HG02759 (cell line): ENCODE data around the gene RRAGC.
A peak's percentile ranks its signal among the peaks of the same experiment; 100 is the strongest.
"Not testable (repeated sequence)": the region's sequence is repeated elsewhere in the genome, so short reads cannot be mapped to it uniquely, and the experiment has no call there.

ENCODE experiments used
- ATAC-seq: cut with Tn5 transposase; IDR thresholded peaks from one replicate; pipeline ENCODE4 v1.9.1; 2021; ENCODE audit warnings: mild to moderate bottlenecking, moderate library complexity; ENCODE audit not compliant: unreplicated experiment

Gene RRAGC

DNA sequence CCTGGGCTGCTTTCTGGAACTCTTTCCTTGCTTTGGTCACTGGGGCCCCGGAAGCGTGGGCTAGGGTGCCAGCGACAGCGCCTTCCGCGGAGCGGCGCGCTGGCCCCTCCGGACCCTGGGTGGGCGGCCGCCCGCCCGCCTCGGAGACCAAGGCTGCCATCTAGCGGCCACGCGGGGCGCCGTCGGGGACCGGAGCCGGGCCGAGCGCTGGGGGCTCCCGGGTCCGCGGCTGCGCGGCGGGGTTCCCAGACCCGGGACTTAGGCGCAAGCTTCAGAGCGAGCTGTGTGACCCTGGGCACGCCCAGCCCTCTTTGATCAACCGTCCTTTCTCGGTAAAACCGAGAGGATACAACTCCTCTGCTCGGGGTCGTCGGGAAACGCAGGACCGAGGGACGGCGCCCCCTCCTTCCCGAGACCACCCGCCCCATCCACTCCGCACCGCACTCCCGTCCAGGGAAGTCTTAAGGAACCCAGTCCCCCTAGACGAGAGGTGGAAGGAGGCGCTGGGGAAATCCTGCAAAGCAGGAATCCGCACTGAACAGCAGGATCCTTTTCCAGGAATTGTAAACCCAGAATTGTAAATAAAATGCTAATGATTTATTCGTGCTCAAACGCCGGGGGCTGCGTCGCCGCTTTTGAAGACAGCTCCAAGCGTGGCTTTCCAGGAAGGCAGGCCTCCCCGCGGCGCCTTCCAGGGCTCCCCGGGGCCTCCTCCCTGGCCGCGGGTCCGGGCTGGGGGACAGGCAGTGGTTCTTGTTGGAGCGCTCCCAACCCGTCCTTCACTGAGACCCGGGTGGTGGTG, 41.2 kb downstream of the RRAGC start:
- no peak for ATAC-seq

DNA sequence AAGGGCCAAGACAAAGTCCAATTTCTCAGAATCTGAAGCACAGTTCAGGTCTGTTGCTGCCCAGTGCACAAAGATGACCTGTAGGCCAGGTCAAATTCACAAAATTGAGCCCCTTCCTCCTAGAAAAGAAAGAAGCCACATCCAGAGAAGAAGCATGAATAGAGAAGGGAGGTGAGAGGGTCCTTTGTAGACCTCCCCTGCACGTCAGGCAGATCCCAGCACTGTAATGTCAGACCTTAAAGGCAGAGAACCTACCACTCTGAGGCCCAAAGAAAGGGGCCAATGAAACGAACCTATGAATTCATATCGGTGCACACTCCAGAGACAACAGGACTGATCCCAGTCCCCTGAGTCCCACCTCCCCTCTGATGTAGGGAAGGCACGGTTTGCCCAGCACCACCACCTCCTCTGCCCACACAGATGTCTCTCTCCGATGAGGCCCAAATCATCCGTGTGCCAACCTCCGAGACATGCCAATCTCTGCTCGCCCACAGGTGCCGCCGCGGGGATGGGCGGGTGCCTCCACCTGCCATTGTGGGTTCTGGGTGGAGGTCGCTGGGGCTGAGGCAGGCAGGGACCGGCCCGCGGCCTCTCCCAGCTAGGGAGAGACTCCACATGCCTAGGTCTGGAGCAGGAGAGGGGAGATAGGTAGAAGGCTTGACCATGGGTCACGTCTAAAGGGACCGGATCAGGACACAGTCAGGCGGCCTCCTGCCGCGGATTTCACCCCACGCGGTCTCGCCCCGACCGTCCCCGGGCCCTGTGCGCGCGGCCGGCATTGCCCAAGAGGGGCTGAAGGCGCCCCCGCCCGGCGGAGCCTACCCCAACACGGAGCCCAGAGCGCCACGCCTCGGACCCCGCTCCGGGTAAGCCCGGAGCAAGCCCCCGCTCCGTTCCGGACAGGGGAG, 42.1 kb downstream of the RRAGC start:
- ATAC-seq, result no peak

DNA sequence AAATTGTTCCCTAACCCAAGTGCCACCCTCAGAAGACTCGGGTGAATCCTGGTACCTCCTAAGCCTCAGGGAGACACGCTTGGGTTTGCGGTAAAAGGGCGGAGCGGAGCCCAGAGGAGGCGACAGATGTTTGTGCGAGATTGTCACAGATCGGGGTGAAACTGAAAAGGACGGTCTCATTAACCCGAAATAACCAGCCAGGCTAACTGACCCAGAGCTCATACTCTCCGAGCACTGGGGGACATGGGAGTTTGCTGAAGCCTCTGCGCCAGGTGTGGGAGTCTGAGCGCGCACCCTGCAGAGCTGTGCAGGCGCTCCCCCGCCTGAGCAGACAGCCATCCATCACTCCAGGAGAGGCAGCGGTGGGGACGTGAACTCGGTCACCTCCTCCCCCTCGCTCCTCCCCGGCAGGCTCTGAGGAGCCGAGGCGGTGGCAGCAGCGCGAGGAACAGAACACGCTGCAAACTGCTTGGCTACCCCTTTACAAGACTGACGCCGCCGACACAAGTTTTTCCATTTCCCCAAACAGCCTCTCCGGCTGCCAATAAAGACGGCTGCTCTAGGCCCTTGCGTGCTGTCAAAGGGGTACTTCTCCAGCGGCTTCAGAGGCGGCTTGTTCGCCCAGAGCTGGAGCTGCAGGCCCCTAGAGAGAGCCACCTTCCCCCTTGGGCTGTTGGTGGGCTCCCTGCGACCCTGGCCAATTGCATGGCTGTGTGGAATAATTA, 43.5 kb downstream of the RRAGC start:
- peak; percentile 81 for ATAC-seq

DNA sequence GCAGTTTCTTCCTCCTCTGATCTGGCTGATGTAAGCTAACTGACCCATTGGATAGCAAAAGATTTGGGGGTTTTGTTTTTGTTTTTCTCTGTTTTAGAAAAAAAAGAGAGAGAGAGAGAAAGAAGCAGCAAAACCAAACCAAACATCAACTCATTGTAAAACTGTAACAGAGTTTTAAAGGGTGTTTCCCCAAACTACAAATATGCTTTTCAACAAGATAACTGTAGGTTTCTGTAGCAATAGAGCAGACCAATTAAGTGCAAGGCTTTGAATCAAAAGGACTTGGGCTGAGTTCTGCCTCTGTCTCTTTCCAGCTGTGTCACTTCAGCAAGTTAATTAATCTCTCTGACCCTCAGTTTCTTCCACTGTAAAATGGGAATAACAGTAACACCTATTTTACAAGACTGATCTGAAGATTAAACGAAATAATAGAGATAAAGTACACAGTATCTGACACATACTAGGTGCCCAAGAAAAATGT, 44.5 kb downstream of the RRAGC start:
- no peak for ATAC-seq

DNA sequence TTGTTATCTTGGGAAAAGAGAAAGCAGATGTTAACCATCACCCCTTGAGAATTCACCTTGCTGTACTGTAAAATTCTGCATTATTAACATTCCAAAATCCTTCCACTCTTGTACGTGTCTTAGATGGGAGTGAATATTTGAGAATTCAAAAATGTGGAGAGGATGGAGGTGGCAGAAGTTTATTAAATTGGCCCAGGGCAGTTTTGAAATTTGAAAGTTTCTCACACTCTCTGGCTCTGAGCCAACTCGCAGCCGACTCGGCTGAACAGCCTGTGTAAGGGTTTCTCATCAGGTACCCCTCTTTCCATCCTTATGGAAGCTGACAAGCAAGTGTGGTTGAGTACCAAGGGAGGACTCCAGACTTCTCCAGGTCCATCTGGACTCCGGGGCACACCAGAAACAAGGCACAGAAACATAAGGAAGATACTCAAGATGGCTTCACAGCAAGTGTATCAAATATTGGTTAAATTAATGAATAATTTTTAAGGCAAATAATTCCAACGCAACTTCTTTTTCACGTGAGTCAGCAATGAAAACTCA, 45.1 kb downstream of the RRAGC start:
- ATAC-seq, result no peak

DNA sequence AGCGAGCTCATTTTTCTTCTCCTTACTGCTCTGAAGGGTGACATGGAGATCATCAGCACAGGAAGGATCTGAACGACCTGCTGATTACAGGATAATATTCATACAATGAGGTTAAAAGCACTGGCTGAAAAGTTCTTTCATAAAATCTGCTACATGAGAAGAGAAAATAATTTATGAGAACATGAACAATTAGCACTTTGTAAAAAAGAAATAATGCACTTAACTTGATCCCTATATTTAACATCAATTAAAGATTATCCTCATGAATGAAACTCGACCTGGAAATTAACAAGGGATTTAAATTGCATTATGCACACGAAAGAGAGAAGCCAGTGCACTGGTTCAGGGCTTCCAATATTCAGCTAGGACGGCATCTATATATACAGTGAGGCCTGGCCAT, 46.6 kb downstream of the RRAGC start:
- no peak for ATAC-seq

DNA sequence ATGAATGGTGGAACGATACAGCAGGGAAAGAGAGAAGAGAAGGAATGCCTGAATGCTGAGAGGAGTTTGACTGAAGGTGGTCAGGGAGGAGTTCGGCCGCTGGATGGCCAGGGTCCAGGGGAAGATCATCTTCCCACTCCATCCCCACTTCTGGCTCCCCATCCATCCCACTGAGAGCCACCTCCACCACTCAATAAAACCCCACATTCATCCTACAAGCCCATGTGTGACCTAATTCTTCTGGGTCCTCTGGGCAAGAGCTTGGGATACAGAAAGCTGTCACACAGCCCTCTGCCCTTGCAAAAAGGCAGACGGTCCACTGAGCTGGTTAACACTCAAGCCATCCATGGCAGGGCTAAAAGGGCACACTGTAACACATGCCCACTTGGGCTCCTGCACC, 48.1 kb downstream of the RRAGC start:
- ATAC-seq, result not testable (repeated sequence)

DNA sequence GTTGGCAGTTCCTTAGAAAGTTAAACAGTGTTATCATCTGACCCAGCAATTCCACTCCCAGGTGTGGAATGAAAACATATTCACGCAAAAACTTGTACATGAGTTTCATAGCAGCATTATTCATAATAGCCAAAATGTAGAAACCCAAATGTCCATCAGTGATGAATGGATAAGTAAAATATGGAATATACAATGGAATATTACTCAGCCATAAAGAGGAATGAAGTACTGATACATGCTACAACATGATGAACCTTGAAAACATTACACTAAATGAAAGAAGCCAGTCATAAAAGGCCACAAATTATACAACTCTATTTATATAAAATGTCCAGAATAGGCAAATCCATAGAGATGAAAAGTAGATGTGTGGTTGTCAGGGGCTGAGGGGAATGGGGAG, 53.5 kb downstream of the RRAGC start:
- ATAC-seq, result no peak

DNA sequence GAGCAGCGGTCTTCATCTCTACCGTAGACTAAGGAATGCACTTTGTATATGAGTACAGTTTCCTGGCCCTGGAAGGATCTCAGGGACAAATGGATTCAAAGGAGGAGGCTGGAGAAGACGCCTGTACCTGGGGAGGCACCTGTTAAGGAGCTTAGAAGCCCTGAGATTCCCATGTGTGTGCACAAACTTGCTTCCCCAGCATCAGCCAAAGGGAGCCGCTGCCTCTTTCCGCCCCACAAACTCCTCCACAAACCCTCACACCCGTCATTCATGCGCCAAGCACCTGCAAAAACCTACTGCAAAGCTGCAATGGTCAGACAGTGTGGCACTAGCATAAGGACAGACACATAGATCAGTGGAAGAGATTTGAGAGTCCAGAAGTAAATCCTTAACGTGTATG, 54.5 kb downstream of the RRAGC start:
- no peak for ATAC-seq

DNA sequence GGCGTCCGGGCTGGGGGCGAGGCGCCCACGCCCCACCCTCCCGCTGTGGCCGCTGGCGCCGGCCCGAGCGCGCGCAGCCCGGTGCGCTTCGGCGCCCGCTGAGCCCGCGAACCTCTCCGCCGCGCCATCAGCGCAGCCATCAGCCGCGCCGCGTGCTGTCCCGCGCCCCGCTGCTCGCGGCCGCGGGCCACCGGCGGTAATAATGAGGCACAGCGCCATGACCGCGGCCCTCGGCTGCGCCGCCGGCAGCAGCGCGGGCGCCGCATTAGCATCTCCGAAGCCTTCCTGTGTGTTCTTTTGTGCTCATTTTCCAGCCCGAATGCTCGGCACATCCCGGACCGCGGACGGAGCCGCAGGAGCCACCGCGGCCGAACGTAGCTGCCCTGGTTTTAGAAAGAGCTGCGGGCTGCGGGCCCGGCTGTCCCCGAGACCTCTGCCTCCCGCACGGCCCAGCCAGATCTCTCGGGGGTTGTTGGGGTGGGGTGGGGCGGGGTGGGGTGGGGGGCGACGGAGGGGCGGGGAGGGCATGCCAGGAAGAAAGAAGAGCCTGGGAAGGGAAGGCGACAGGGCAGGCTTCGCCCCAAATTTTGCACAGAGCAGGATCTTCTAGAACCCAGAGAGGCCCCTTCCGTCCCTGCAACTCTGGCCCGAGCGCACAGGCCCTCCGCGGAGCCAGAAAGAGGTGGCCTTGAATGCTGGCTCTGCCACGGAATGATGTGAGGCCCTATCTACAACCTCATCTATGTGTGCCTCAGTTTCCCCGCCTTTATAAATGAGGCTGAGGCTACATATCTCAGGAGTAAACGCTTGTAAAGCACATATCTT, 55.3 kb downstream of the RRAGC start:
- ATAC-seq, result no peak

DNA sequence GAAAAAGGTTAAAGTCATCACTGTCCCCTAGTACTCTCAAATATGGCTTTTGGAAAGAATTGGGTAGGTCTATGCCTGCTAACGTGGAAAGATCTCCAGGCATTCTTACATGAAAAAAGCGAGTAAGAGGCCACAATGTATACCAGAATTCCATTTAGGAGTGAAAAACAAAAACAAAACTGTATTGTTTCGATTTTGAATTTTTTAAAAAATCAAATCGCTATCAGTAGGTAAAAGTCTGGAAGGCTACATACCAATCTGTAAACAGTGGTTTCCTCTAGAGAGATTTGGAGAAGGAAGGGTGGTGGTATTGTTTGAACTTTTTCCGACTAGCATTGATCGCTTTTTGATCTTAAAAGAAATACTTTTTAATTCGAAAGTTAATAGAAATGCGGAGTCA, 55.9 kb downstream of the RRAGC start:
- ATAC-seq, result no peak

DNA sequence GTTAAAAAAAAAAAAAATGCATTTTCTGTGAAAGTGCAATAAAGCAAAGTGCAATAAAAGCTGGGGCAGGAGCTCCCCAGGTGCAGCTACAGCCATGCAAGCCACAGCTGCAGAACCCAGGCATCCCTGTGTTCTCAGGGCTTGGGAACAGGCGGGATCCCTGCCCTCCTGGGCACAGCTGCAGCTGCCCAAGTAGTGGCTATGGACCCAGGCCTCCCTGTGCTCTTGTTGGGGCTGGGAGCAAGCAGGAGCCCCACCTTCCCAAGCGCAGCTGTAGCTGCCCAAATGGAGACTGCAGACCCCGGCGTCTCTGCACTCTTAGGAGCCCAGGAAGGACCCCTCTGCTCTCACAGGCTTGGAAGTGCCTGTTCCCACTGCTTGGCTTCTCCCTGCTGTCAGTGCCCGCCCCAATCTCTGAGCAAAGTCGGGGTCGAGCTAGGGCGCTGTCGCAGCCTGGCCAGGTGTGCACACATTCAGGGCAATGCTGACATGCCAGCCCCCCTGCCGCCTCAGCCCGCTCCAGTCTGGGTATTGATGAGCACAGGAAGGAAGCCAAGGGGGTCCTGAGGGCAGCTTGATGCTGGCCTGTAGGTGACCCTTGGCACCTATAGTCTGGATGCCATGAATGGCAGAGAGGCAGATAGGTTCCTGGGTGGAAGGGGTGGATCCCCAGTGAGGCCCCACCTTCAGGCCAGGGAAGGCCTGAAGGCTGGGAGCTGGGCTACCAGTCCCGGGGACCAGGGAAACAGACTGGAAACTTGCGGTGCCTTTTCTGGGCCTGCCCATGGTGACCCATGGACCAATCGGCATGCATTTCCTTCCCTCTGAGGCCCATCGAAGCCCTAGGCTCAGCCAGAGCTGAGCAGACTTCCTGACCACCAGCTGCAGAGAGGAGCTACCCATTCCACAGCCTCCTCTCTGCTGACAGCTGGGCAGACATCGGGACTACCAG, 58.6 kb downstream of the RRAGC start:
- no peak for ATAC-seq

DNA sequence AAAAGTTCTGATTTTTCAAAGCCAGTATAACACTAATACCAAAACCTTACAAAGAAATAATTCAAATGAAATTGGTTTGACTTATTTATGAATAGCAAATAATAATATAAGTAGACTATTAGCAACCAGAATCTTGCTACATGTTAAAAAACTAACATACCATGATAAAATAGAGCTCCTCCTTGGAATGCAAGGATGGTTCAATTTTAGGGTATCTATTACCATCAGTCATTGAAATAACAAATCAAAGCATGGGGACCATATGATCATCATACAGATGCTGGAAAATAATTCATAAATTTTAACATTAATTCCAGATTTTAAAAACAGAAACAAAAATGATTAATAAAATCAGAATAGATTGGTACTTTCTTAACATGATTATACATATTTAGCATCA, 66.3 kb downstream of the RRAGC start:
- ATAC-seq, result no peak

DNA sequence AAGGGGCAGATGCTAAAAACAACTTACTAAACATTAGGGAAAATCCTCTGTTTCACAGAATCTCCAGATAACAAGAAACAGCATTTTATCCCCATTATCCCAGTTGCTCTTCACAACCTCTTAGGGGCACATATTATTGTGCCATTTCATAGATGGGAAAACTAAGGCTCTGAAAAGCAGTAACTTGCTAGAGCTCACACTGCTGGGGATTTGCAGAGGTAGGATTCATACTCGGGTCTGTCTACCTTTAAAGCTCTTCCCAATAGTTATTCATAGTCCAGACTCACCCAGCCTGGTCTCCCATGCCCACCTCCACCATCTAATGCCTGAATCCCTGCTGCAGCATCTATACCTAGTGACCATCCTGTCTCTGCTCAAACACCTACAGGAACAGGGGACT, 67.7 kb downstream of the RRAGC start:
- no peak for ATAC-seq

DNA sequence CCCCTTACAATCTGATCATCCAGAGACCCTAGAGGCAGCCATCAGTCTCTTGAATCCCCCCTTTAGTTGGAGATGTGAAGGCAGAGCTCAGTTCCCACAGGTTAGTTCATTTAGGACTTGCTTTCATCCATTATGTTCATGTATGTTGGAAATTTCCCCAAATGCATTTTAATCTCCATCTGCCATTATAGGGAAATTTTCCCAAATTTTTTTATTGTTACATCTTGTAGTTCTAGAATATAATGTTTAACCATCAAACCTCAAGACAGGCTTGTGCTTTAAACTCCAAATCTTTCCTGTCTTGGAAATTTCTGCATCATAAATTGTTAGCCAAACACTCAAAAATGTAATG, 68.4 kb downstream of the RRAGC start:
- ATAC-seq, result no peak

DNA sequence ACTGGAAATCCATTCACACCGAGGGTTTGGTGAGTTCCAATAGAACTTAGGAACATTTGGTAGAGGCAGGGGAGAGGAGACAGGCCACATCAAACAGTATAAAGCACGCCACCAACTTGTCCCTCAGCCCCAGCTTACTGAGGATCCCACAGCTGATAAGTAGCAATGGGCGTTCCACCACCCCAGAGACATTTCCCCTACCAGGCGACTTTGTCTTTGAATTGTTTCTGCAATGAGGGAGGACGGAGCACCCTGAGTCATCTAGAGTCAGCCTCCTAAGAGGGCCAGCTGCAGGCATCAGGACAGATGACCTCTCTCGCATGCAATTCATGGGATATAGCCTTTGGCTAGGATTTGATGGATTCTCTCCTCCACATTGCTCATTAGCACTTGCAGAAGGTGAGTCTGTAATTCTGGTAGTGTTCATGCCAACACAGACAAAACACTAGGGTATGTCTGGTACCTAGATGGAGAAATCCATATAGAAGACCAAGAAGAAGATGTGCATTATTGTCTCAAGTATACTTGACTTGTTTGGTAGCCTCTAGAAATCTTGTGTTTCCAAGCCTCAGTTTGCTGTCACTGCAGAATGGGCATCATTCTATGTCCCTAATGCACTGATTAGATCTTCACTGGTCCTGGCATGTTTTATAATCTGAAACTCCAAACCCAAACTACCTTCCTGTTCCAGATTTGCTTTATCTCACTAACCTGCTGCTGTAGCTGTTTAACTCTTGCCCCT, 69.0 kb downstream of the RRAGC start:
- ATAC-seq, result no peak

DNA sequence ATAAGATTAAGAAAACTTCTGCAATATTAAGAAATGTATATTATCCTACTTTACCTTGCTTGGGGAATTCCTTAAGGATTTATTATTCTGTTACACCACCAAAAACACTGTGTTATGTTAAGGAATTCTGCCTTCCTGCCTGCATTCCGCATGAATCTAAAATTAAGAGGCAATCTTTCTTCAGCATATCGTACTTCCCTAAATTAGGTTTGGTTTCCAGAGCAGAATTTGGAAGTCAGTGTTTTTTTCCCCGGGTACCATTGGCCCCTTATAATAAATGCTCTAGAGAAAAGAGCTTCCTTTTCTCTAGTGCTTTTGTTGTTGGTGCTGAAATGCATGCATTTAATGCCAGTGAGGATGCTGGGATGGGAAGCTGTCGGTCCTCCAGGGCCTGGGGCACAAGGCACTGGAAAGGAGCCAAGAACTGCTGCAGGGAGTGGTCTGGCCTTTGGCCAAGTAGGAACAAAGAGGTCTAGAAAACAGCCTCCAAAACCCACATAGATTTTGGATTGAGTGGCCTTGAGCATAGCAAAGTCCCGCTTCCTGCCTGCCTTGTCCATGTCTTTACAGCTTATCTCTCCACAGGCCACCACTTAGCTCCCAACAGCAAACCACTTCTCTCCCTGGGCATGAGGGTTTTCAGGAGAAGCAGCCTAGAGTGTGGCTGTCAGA, 69.9 kb downstream of the RRAGC start:
- ATAC-seq, result no peak
